Measurements from ENCODE around the gene HDAC11. TPM values are rescaled to one million over a fixed set of nuclear protein-coding genes. Genes with fewer than 3 reads are reported as not detected.

The HDAC11 gene
- total RNA-seq, 3 donors from 2014 or later, result 2.0 to 2.6 (median 2.3) TPM

DNA sequence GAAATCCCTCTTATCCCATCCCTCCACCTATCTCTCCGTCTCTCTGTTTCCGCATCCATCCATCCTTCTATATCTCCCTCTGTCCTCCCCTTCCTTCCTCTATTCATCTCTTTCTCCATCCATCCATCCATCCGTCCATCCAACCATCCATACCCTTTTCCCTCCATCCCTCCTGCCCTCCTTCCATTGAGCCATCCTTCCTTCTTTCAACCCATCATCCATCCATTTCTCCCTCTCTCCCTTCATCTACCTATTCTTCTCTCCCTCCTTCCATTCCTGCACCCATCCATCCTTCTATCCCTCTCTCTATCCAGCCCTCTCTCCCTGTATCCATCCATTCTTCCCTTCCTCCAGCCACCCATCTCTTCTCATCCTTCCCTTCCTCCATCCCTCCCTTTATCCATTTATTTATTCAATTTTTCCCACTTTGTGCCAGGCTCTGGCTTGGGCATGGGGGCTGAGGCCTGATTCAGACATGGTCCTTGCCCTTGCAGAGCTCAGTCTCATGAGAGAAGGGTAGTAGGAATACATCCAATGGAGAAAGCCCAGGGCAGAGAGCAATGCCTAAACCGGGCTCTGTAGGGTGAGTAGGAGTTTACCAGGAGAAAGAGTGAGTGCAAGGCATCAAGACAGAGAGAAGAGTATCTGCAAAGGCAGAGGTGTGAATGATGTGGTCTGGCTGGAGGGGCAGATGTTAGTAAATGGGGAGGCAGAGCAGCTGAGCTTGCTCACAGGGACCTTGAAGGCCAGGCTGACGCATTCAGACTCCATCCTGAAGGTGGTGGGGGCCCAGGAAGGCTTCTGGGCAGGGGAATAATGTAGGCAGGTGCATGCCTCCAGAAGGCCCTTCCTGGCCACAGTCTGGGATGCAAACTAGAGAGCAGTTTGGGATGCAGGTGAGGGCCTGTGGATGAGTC lies 49.3 kb downstream of the HDAC11 start:
- no peak for ATAC-seq
- Mint-ChIP-seq H3K9me3 (no peaks in the 10 kb centered on the region), H3K36me3 (ENCODE audit: insufficient read depth) (no peaks in the 10 kb centered on the region), H3K4me1 (ENCODE audit: low read depth) (no peaks in the 10 kb centered on the region), H3K4me3 (no peak overlapping the region), H3K27me3 (ENCODE audit: low read depth) (peaks cover 8% of the 10 kb centered on the region)
- DNase-seq, result no peak

DNA sequence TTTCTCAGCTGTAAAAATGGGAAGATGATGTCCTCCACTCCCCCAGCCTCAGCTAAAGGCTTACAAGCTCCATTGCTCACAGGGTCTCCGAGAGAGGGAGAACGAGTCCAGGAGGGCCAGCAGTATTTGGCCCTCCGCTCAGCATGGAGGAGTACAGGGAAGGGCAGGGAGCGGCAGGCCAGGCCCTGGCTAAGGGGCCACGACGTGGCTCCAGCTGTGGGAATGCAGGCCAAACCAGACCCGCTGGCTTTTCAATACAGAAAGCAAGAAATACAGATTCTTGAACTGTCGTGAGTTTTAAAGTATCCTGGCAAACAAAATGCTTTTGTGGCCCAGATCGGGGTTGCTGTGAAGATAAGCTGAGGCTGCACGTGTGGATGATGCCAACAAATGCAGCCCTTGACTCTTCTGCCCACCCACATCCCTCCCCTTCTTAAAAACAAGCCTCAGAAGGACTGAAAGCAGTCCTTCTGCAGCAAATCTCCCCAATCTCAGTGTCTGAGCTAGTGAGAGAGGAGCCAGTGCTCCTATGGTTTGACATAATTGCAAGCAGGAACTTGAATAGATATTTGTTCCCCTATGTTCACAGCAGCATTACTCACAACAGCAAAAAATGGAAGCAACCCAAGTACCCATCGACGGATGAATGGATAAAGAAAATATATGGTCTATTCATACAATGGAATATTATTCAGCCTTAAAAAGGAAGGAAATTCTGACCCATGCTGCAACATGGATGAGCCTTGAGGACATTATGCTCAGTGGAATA lies 50.3 kb downstream of the HDAC11 start:
- no peak overlapping the region for H3K4me3 Mint-ChIP-seq
- no peaks in the 10 kb centered on the region for H3K9me3 Mint-ChIP-seq
- H3K4me1 Mint-ChIP-seq (ENCODE audit: low read depth), result no peaks in the 10 kb centered on the region
- H3K27me3 Mint-ChIP-seq (ENCODE audit: low read depth), result peaks cover 13% of the 10 kb centered on the region
- no peaks in the 10 kb centered on the region for H3K36me3 Mint-ChIP-seq (ENCODE audit: insufficient read depth)
- ATAC-seq (no peak), DNase-seq (no peak)

DNA sequence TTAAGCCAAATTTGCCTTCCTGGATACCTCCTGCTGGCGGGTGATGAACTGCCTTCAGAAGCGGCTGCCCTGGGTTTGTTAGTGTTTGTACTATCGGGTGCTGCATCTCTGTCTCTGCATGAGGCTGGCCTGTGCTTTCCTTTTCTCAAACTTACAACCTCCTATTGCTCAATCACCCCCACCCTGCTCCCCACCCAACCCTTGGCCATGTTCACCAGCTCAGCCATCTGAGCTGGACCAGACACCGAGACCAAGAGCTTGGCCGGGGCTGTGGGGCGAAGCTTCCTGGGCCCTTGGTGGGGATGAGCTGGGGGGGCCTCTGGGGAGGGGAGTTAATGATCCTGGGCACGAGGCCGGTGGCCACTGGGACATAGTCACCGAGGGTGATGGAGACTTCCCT lies 52.0 kb downstream of the HDAC11 start:
- no peaks in the 10 kb centered on the region for H3K9me3 Mint-ChIP-seq
- DNase-seq (no peak), ATAC-seq (no peak)
- no peaks in the 10 kb centered on the region for H3K36me3 Mint-ChIP-seq (ENCODE audit: insufficient read depth)
- peaks cover 6% of the 10 kb centered on the region for H3K4me1 Mint-ChIP-seq (ENCODE audit: low read depth)
- H3K27me3 Mint-ChIP-seq (ENCODE audit: low read depth), result peaks cover 22% of the 10 kb centered on the region
- no peak overlapping the region for H3K4me3 Mint-ChIP-seq

DNA sequence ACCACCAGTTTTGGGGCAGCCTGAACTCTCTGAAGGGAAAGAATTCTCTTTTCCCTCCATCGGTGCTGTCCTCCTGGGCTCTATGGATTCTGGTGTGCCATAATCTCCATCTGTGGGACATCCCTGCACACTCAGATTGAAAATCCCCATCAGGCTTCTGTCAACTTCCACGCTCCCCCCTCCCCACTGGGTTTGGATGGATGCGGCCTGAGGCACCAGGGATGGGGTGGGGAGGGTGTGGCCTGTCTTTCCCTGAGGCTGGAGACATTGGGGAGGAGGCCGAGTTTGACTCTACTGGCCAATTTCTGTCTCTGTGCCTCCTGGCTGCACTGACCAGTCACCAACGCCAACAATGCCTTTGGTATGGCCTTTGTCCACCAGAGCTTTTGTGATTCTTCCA lies 52.5 kb downstream of the HDAC11 start:
- H3K9me3 Mint-ChIP-seq, result peaks cover 3% of the 10 kb centered on the region
- DNase-seq, result no peak
- no peaks in the 10 kb centered on the region for H3K36me3 Mint-ChIP-seq (ENCODE audit: insufficient read depth)
- no peak overlapping the region for H3K4me3 Mint-ChIP-seq
- H3K4me1 Mint-ChIP-seq (ENCODE audit: low read depth), result peaks cover 6% of the 10 kb centered on the region
- ATAC-seq, result no peak
- H3K27me3 Mint-ChIP-seq (ENCODE audit: low read depth), result peaks cover 22% of the 10 kb centered on the region

DNA sequence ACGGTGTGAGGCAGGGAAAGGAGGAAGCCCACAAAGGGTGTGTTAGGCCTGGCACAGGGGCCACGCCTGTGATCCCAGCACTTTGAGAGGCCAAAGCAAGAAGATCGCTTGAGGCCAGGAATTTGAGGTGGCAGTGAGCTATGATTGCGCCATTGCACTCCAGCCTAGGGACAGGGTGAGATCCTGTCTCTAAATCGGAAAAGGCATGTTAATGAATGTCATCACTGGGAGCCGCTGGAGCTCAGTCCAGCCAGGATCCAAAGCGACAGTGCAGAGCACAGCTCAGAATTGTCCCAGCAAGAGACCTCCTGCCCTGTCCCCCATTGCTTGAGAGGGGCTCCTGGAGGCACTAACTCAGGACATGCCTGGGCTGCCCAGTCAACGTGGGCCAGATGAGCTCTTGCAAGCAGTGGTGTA lies 53.8 kb downstream of the HDAC11 start:
- Mint-ChIP-seq H3K4me3 (no peak overlapping the region), H3K4me1 (ENCODE audit: low read depth) (peaks cover 6% of the 10 kb centered on the region), H3K27me3 (ENCODE audit: low read depth) (peaks cover 22% of the 10 kb centered on the region), H3K36me3 (ENCODE audit: insufficient read depth) (no peaks in the 10 kb centered on the region), H3K9me3 (peaks cover 3% of the 10 kb centered on the region)
- ATAC-seq (no peak), DNase-seq (no peak)

DNA sequence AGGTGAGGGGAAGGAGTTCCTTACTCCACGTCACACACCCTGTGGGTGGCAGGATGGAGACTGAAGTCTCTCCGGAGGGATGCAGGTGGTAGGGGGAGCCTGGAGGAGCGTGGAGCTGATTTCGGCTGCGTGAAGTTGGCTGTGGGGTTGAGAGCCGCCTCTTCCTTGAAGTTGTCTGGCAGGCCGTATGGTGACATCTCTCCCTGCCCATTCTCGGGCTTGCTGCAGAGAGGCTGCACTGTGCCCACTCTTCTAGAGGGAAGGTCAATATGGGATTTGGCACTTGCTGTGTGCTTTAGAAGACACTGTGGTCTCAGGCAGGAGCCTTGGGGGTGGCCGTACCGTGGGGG lies 55.4 kb downstream of the HDAC11 start:
- no peak overlapping the region for H3K4me3 Mint-ChIP-seq
- DNase-seq (no peak), ATAC-seq (no peak)
- peaks cover 6% of the 10 kb centered on the region for H3K4me1 Mint-ChIP-seq (ENCODE audit: low read depth)
- H3K36me3 Mint-ChIP-seq (ENCODE audit: insufficient read depth), result no peaks in the 10 kb centered on the region
- H3K27me3 Mint-ChIP-seq (ENCODE audit: low read depth), result peaks cover 19% of the 10 kb centered on the region
- peaks cover 3% of the 10 kb centered on the region for H3K9me3 Mint-ChIP-seq

DNA sequence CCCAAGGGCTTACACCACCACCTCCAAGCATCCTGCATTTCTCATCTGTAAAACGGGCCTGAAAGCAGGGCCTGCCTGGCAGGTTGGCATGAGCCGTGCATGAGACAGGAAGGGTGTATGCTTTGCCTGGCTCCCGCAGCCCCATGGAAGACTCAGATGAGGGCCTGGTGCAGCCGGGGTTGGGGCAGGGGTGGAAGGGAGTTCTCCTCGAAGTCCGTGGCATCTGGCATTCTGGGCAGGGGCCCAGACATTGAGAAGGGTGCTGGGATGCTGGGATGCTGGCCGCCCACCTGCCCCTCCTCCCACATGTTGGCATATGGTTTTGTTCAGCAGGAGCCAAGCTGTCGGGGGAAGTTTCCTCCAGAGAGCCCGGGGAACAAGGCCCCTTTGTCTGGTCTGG lies 55.8 kb downstream of the HDAC11 start:
- Mint-ChIP-seq H3K4me3 (no peak overlapping the region), H3K36me3 (ENCODE audit: insufficient read depth) (no peaks in the 10 kb centered on the region), H3K4me1 (ENCODE audit: low read depth) (peaks cover 6% of the 10 kb centered on the region), H3K27me3 (ENCODE audit: low read depth) (peaks cover 19% of the 10 kb centered on the region), H3K9me3 (peaks cover 3% of the 10 kb centered on the region)
- ATAC-seq (no peak), DNase-seq (no peak)

DNA sequence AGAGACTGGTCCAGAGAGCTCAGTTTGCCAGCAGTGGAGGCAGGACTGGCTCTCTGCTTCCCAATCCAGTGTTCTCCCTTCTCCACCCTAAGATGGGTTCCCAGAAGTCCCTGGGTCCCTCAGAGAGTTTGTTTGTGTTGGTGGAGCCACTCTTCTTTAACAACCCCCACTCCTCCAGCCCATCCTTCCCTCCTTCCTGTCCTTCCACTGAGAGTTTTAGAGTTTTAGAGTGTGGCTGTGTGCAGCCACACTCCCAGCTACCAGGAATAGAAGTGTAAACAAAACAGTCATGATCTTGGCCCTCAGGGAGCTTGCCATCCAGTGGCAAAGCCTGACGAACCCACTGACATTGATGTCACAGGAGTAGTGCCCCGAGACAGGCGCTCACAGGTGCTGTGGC lies 56.3 kb downstream of the HDAC11 start:
- Mint-ChIP-seq H3K27me3 (ENCODE audit: low read depth) (peaks cover 19% of the 10 kb centered on the region), H3K4me3 (no peak overlapping the region), H3K9me3 (peaks cover 3% of the 10 kb centered on the region), H3K36me3 (ENCODE audit: insufficient read depth) (no peaks in the 10 kb centered on the region), H3K4me1 (ENCODE audit: low read depth) (peaks cover 6% of the 10 kb centered on the region)
- ATAC-seq (no peak), DNase-seq (no peak)

DNA sequence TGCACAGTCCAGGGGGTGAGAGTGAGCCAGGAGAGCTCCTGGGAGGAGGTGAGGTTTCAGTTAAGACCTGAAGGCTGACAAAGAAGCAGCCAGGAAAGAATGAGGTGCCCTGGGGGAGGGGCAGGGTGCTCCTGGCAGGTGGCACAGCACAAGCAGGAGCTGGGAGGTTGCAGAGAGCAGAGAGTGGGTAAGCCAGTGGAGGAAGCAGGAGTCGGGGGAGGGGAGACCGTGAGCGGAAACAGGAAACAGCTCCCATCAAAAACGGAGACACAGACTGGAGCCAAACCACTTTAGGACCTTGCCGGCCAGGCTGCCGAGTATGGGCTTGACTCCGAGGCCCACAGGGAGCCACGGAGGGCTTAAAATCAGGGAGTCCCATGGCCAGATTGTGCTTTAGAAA lies 56.7 kb downstream of the HDAC11 start:
- Mint-ChIP-seq H3K9me3 (peaks cover 3% of the 10 kb centered on the region), H3K36me3 (ENCODE audit: insufficient read depth) (no peaks in the 10 kb centered on the region), H3K4me1 (ENCODE audit: low read depth) (peaks cover 6% of the 10 kb centered on the region), H3K4me3 (no peak overlapping the region), H3K27me3 (ENCODE audit: low read depth) (peaks cover 19% of the 10 kb centered on the region)
- no peak for ATAC-seq
- no peak for DNase-seq

DNA sequence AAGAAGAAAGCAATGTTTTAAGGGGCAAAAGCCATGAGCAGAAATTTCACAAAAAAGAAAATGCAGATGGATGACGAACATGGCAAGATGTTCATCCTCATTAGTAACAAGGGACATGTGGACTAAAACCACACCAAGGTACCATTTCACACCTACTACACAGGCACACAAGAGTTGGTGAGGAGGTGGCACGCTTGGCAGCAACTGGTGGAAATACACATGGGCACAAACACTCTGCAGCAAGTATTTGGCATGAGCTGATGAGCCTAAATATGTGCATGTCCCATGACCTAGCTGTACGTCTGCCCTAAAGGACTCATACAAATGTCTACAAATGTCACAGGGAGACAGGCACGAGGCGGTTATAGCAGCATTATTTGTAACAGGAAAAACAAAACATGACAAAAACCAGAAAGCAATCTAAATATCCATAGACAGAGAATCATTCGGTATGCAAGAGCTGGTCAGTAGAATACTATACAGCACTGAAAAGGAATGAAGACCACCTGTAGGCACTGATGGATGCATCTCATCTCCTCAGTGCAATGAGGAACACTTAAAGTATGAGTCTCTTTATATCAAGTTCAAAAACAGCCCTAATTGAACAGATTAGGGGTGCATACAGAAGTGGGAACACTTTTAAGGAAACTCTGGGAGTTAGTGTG lies 57.3 kb downstream of the HDAC11 start:
- no peak for ATAC-seq
- no peak for DNase-seq
- H3K9me3 Mint-ChIP-seq, result peaks cover 3% of the 10 kb centered on the region
- H3K4me1 Mint-ChIP-seq (ENCODE audit: low read depth), result peaks cover 6% of the 10 kb centered on the region
- no peaks in the 10 kb centered on the region for H3K36me3 Mint-ChIP-seq (ENCODE audit: insufficient read depth)
- H3K4me3 Mint-ChIP-seq, result no peak overlapping the region
- H3K27me3 Mint-ChIP-seq (ENCODE audit: low read depth), result peaks cover 19% of the 10 kb centered on the region

DNA sequence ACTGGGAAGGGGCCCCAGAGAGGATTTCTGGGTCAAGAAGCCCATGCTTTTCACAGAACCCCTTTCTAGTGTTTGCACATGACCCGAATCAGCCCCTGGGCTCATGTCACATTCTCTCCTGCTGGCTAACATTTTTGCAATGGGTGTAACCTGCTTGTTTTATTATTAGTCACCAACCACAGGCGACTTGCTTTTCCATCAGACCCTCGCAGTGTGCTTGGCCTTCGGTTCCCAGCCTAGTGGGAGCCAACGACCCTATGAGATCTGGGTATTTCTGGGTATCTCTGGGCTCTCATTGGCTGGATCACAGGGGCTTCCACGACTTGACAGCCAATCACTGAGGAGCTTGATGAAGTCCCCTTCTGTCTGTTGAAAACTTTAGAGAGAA lies 57.8 kb downstream of the HDAC11 start:
- Mint-ChIP-seq H3K27me3 (ENCODE audit: low read depth) (peaks cover 19% of the 10 kb centered on the region), H3K4me1 (ENCODE audit: low read depth) (peaks cover 6% of the 10 kb centered on the region), H3K36me3 (ENCODE audit: insufficient read depth) (no peaks in the 10 kb centered on the region), H3K9me3 (peaks cover 3% of the 10 kb centered on the region), H3K4me3 (no peak overlapping the region)
- DNase-seq (no peak), ATAC-seq (no peak)

DNA sequence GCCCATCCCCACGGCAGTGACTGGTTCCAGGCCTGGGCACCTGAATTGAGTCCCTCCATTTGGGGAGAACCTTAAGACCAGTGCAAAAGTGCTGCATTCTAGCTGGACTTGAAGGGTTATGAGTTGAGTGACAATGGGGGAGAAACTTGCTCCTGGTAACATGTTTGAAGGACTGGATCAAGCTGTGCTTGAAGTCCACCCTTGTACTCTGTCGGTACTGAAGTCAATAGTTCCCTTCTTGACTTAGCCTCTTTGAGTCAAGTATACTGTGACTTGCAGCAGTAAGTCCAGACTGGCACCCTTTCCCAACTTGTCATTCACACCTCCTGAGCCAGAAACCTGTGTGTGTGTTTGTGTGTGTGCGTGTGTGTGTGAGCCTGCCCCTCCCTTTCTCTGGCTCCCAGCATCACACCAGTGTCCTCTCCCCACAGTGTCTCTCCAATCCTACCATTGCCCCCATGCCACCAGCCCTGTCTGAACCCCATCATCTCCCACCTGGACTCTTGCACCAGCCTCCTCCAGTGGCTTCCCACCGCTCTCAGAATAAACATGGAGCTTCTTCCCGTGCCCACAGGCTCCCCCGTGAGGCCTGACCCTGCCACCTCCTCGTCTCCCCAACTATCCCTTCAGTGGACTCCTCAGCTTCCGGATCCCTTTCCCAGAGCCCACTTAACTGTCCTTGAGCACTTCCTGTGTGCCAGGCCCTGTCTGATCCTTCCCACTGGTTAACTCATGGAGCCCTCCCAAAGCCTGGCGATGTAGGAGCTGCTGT lies 58.6 kb downstream of the HDAC11 start:
- no peak for ATAC-seq
- H3K9me3 Mint-ChIP-seq, result peaks cover 3% of the 10 kb centered on the region
- no peak for DNase-seq
- no peak overlapping the region for H3K4me3 Mint-ChIP-seq
- peaks cover 6% of the 10 kb centered on the region for H3K4me1 Mint-ChIP-seq (ENCODE audit: low read depth)
- H3K36me3 Mint-ChIP-seq (ENCODE audit: insufficient read depth), result no peaks in the 10 kb centered on the region
- H3K27me3 Mint-ChIP-seq (ENCODE audit: low read depth), result peaks cover 18% of the 10 kb centered on the region

DNA sequence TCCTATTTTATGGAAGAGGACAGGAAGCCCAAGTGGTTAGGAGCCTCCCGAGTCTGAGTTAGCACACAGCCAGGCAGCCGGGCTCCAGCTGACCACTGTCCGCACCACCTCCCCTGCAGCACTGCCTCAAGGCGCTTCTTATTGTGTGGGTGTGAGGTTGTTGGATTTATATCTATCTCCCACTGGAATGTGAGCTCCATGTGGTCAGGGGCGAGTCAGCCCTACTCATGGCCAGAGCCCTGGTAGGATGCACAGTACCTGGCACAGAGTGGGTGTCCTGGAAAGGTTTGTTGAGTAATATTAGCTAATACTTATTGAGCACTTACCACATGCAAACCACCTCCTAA lies 59.2 kb downstream of the HDAC11 start:
- ATAC-seq, result no peak
- H3K4me3 Mint-ChIP-seq, result no peak overlapping the region

DNA sequence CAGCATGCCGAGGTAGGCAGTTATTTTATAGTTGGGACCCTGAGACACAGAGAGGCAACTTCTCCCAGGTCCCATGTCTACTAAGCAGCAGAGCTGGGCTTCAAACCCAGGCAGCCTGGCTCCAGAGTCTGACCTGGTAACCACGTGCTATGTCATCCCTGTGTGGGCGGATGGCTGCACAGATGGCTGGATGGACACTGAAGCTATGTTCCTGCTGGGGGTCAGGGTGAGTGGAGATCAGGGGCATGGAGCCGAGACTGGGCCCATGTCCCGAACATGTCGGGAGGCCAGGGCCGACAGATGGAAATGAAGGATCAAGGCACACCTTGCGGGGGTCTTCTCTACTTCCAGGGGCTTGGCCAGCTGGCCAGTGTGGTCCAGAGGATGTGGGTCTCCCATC lies 59.6 kb downstream of the HDAC11 start:
- no peaks in the 10 kb centered on the region for H3K36me3 Mint-ChIP-seq (ENCODE audit: insufficient read depth)
- H3K4me3 Mint-ChIP-seq, result no peak overlapping the region
- DNase-seq (no peak), ATAC-seq (no peak)
- peaks cover 3% of the 10 kb centered on the region for H3K9me3 Mint-ChIP-seq
- H3K4me1 Mint-ChIP-seq (ENCODE audit: low read depth), result peaks cover 14% of the 10 kb centered on the region
- peaks cover 15% of the 10 kb centered on the region for H3K27me3 Mint-ChIP-seq (ENCODE audit: low read depth)

More for the DNA sequence above, 59.2 kb downstream of the HDAC11 start:
- no peak for DNase-seq
- H3K9me3 Mint-ChIP-seq, result peaks cover 3% of the 10 kb centered on the region
- H3K36me3 Mint-ChIP-seq (ENCODE audit: insufficient read depth), result no peaks in the 10 kb centered on the region
- H3K4me1 Mint-ChIP-seq (ENCODE audit: low read depth), result peaks cover 10% of the 10 kb centered on the region
- peaks cover 16% of the 10 kb centered on the region for H3K27me3 Mint-ChIP-seq (ENCODE audit: low read depth)

Data from activated T-cell treated with anti-CD3 and anti-CD28 coated beads, Interleukin-2, amount 50 U/mL, for 4 hours (primary cell).